Endodermal cell (in vitro differentiated cells): ENCODE data around the gene TCN1. TPM values are rescaled to one million over a fixed set of nuclear protein-coding genes. Genes with fewer than 3 reads are reported as not detected.

Experiments used
- DNase-seq: peaks from one replicate; pipeline ENCODE4 v3.0.0-alpha.2; 2017
- H3K27ac ChIP-seq: 2 replicates; pipeline ENCODE4 v1.5.1; 2013; ENCODE audit warnings: mild to moderate bottlenecking, low read depth, low read length, moderate library complexity
- H3K27me3 ChIP-seq: 2 replicates; pipeline ENCODE4 v1.6.1; 2013; ENCODE audit warnings: mild to moderate bottlenecking, low read length, moderate library complexity; ENCODE audit not compliant: insufficient read depth, control insufficient read depth, poor library complexity, severe bottlenecking
- H3K36me3 ChIP-seq: 2 replicates; pipeline ENCODE4 v1.7.0; 2013; ENCODE audit warnings: mild to moderate bottlenecking, low read length, moderate library complexity; ENCODE audit not compliant: control insufficient read depth, insufficient read depth
- H3K4me1 ChIP-seq: one replicate; pipeline ENCODE4 v1.7.0; 2013; ENCODE audit warnings: low read length; ENCODE audit not compliant: control insufficient read depth, insufficient read depth
- H3K4me3 ChIP-seq: 2 replicates; pipeline ENCODE4 v1.5.1; 2013; ENCODE audit warnings: mild to moderate bottlenecking, low read length, moderate library complexity
- H3K9ac ChIP-seq: 2 replicates; pipeline ENCODE4 v1.6.1; 2013; ENCODE audit warnings: mild to moderate bottlenecking, low read length, moderate library complexity; ENCODE audit not compliant: poor library complexity, severe bottlenecking; ENCODE audit errors: extremely low read depth
- H3K9me3 ChIP-seq: 2 replicates; pipeline ENCODE4 v1.6.1; 2013; ENCODE audit warnings: mild to moderate bottlenecking, low read length, moderate library complexity; ENCODE audit not compliant: control insufficient read depth
- H3K27ac Mint-ChIP-seq: 2 replicates; pipeline ENCODE4 v1.8.0; 2020; ENCODE audit warnings: mixed read lengths
- H3K27me3 Mint-ChIP-seq: 2 replicates; pipeline ENCODE4 v1.8.0; 2021; ENCODE audit warnings: mild to moderate bottlenecking, mixed read lengths; ENCODE audit not compliant: insufficient read depth
- H3K36me3 Mint-ChIP-seq: 2 replicates; pipeline ENCODE4 v1.8.0; 2020; ENCODE audit warnings: low read depth, mixed read lengths
- H3K4me1 Mint-ChIP-seq: 2 replicates; pipeline ENCODE4 v1.8.0; 2020; ENCODE audit warnings: mixed read lengths
- H3K4me3 Mint-ChIP-seq: 2 replicates; pipeline ENCODE4 v1.8.0; 2020; ENCODE audit warnings: mild to moderate bottlenecking, moderate library complexity, mixed read lengths
- H3K9me3 Mint-ChIP-seq: 2 replicates; pipeline ENCODE4 v1.8.0; 2020; ENCODE audit warnings: mild to moderate bottlenecking, mixed read lengths
- WGBS, 2 experiments: methylation state at CpG; one replicate each; pipeline versions ENCODE4 v1.1.5 to v1.1.7; 2013; ENCODE audit warnings: missing lambda C conversion rate in 2 of 2, mixed read lengths in 1 of 2; ENCODE audit not compliant: insufficient coverage in 1 of 2, insufficient read length in 1 of 2; 5-methylcytosine and 5-hydroxymethylcytosine counted together
- total RNA-seq, 2 donors: library from RNA; stranded (reverse); fragmentation: NEBNext Ultra II Directional in 1 of 2; extraction: Animal tissue kit (Norgen Biotek cat#: 25700) in 1 of 2; gene quantifications; 2 replicates in 1 of 2; 3 replicates in 1 of 2; pipeline ENCODE4 v1.2.1, GENCODE V29; 2021
- TF ChIP-seq, protein P1 (sequence below): fragments of 200-600 bp; sonication (generic); conservative IDR thresholded peaks from 2 replicates; pipeline ENCODE4 v1.5.0; 2021; ENCODE audit warnings: antibody characterized with exemption, mild to moderate bottlenecking

Gene TCN1
- total RNA-seq, 2 donors from 2014 or later = not detected

DNA sequence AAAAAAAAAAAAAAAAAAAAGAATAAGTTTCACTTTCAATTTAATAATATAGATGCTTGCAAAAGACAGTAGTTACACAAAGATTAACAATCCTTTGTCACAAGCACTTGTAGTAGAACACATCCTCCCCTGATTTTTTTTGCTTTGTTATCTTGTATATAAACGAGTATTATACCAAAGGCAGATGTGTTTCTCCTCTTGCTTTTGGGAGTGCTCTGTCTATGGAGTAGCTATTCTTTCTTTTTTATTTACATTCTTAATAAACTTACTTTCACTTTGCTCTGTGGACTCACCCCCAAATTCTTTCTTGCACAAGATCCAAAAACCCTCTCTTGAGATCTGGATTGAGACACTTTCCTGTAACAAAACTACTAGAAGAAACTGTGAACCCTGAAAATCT lies 52.3 kb downstream of the TCN1 start:
- DNase-seq = no peak
- Histone ChIP-seq H3K9me3 (no peaks in the 10 kb centered on the region), H3K36me3 (peaks cover 4% of the 10 kb centered on the region), H3K27me3 (no peaks in the 10 kb centered on the region), H3K27ac (no peak overlapping the region), H3K4me3 (no peak overlapping the region), H3K9ac (no peak overlapping the region), H3K4me1 (peaks cover 12% of the 10 kb centered on the region)
- Mint-ChIP-seq H3K4me3 (no peak overlapping the region), H3K36me3 (no peaks in the 10 kb centered on the region), H3K4me1 (peaks cover 25% of the 10 kb centered on the region), H3K27ac (peak overlapping the region; percentile 1), H3K27me3 (no peaks in the 10 kb centered on the region), H3K9me3 (no peaks in the 10 kb centered on the region)
- no CpG with 5 or more reads among the region's 1 CpG for WGBS, 2 experiments
- TF ChIP-seq, protein P1, sequence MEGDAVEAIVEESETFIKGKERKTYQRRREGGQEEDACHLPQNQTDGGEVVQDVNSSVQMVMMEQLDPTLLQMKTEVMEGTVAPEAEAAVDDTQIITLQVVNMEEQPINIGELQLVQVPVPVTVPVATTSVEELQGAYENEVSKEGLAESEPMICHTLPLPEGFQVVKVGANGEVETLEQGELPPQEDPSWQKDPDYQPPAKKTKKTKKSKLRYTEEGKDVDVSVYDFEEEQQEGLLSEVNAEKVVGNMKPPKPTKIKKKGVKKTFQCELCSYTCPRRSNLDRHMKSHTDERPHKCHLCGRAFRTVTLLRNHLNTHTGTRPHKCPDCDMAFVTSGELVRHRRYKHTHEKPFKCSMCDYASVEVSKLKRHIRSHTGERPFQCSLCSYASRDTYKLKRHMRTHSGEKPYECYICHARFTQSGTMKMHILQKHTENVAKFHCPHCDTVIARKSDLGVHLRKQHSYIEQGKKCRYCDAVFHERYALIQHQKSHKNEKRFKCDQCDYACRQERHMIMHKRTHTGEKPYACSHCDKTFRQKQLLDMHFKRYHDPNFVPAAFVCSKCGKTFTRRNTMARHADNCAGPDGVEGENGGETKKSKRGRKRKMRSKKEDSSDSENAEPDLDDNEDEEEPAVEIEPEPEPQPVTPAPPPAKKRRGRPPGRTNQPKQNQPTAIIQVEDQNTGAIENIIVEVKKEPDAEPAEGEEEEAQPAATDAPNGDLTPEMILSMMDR = no peak

DNA sequence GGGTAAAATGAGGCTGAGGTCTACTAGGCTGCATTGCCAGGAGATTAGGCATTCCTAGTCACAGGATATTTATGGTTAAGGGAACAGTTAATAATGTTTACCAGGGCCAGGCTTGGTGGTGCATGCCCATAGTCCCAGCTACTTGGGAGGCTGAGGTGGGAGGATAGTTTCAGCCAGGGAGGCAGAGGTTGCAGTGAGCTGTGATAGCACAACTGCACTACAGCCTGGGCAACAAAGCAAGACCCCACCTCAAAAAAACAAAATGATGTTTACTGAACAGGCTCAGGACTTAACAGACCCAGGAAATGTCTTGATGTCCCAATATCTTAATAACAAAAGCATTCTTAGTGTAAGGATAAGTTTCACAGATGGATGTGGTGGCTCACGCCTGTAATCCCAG lies 52.9 kb downstream of the TCN1 start:
- Mint-ChIP-seq H3K27me3 (no peaks in the 10 kb centered on the region), H3K4me3 (no peak overlapping the region), H3K36me3 (peaks cover 4% of the 10 kb centered on the region), H3K27ac (no peak overlapping the region), H3K9me3 (no peaks in the 10 kb centered on the region), H3K4me1 (peaks cover 25% of the 10 kb centered on the region)
- H3K9ac ChIP-seq = no peak overlapping the region
- H3K27ac ChIP-seq = no peak overlapping the region
- H3K27me3 ChIP-seq = no peaks in the 10 kb centered on the region
- TF ChIP-seq, protein P1 = no peak
- peaks cover 10% of the 10 kb centered on the region for H3K36me3 ChIP-seq
- peaks cover 12% of the 10 kb centered on the region for H3K4me1 ChIP-seq
- DNase-seq = no peak
- WGBS, 2 experiments = 95% methylated on average over 1 of the region's 1 CpG; no CpG with 5 or more reads in 1 of the 2 experiments
- no peaks in the 10 kb centered on the region for H3K9me3 ChIP-seq
- H3K4me3 ChIP-seq = no peak overlapping the region

DNA sequence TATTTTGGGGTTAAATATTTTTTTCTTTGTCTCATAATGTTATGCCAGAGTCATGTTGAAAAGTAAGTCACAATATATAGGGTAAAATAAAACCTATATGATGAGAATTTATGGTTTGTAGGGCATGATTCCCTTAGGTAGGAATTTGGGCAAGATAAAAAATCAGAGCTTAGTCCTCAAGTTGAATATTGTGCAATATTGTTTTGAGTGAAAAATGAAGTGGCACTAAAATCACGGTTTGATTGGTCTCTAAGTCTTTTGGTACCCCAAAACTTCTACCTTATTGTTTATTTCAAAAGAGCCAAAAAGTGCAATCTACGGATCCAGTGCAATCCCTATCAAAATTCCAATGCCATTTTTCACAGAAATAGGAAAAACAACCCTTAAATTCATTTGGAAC lies 54.1 kb downstream of the TCN1 start:
- Mint-ChIP-seq H3K27ac (no peak overlapping the region), H3K27me3 (no peaks in the 10 kb centered on the region), H3K4me3 (no peak overlapping the region), H3K36me3 (peaks cover 11% of the 10 kb centered on the region), H3K4me1 (peaks cover 25% of the 10 kb centered on the region), H3K9me3 (no peaks in the 10 kb centered on the region)
- no peak for DNase-seq
- peaks cover 12% of the 10 kb centered on the region for H3K4me1 ChIP-seq
- H3K27ac ChIP-seq = no peak overlapping the region
- no peak overlapping the region for H3K4me3 ChIP-seq
- H3K9ac ChIP-seq = no peak overlapping the region
- peaks cover 22% of the 10 kb centered on the region for H3K36me3 ChIP-seq
- TF ChIP-seq, protein P1 = no peak
- H3K9me3 ChIP-seq = no peaks in the 10 kb centered on the region
- 90 to 93% methylated on average over 2 of the region's 2 CpGs for WGBS, 2 experiments
- H3K27me3 ChIP-seq = no peaks in the 10 kb centered on the region
